ENCODE measurements around the gene EDAR.

DNA sequence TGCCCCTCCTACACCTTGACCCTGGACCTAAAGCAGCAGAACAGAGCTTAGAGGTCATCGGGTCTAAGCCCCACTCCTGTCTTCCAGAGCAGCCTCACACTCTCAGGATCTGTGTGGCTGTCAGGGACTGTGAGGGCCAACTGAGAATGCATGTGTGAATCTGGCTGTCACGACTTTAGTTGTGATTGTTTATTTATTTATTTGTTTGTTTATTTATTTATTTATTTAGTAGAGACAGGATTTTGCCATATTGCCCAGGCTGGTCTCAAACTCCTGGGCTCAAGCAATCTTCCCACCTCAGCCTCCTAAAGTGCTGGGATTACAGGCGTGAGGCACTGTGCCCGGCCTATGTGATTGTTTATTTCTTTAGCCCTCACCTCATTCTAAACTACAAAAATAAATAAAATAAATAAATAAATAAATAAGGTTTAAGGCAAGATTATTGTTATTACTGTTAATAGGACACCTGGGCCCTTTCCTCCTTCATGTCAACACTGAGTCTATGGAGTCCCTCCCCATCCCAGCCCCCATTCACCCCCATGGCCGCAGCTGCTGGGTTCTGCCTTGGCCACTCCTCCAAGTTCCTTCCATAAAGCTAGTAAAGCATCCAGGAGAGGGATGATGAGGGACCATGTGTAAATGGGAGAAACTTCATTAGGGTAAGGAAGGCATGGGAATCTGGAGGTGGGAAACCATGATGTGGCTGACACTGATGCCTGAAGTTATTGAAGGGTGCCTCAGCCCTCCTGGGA, 39.9 kb upstream of the EDAR start:
- TF ChIP-seq, protein P1, sequence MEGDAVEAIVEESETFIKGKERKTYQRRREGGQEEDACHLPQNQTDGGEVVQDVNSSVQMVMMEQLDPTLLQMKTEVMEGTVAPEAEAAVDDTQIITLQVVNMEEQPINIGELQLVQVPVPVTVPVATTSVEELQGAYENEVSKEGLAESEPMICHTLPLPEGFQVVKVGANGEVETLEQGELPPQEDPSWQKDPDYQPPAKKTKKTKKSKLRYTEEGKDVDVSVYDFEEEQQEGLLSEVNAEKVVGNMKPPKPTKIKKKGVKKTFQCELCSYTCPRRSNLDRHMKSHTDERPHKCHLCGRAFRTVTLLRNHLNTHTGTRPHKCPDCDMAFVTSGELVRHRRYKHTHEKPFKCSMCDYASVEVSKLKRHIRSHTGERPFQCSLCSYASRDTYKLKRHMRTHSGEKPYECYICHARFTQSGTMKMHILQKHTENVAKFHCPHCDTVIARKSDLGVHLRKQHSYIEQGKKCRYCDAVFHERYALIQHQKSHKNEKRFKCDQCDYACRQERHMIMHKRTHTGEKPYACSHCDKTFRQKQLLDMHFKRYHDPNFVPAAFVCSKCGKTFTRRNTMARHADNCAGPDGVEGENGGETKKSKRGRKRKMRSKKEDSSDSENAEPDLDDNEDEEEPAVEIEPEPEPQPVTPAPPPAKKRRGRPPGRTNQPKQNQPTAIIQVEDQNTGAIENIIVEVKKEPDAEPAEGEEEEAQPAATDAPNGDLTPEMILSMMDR (IDR thresholded peaks at IDR 0.05), result no peak
- no peak for TF ChIP-seq POLR2A (IDR thresholded peaks at IDR 0.05)
